Panc1 (cell line): ENCODE measurements around the gene FYB2. TPM values are rescaled to one million over a fixed set of nuclear protein-coding genes. Genes with fewer than 3 reads are reported as not detected.

Experiments used
- ATAC-seq: fragments of 200-7000 bp; cut with Tn5 transposase; 2 replicates; pipeline ENCODE4 v1.9.1; 2020; ENCODE audit warnings: mild to moderate bottlenecking, moderate library complexity
- BruUV-seq: library from RNA; stranded (reverse); fragments of 400-500 nt; replicated peaks from 2 replicates; lab custom pipeline; 2021; lab: Mats Ljungman, UMichigan
- CTCF ChIA-PET: fragments of 300-600 bp; sonication (Branson Sonifier 250); formaldehyde crosslinking; loops from one replicate; lab custom pipeline; 2022; ENCODE audit warnings: antibody characterized with exemption; lab: Charles Lee
- POLR2A ChIA-PET: fragments of 300-600 bp; sonication (Branson Sonifier 250); formaldehyde crosslinking; loops from one replicate; lab custom pipeline; 2022; ENCODE audit warnings: antibody characterized with exemption; lab: Charles Lee
- DNase-seq: peaks from one replicate; pipeline ENCODE4 v3.0.0-alpha.2; 2010; ENCODE audit warnings: low read depth, low spot score
- H3K27ac ChIP-seq: 2 replicates; pipeline ENCODE4 v1.5.1; 2011; ENCODE audit warnings: mild to moderate bottlenecking, low read length, inconsistent platforms
- H3K27me3 ChIP-seq: fragments of 200-500 bp; sonication (Bioruptor generic); 2 replicates; pipeline ENCODE4 v1.6.0; 2014; ENCODE audit warnings: low read length, inconsistent platforms; ENCODE audit not compliant: control insufficient read depth, insufficient read depth
- H3K36me3 ChIP-seq: fragments of 200-500 bp; sonication (Bioruptor generic); 2 replicates; pipeline ENCODE4 v1.5.1; 2014; ENCODE audit warnings: inconsistent platforms, mild to moderate bottlenecking, low read length, moderate library complexity; ENCODE audit not compliant: control insufficient read depth, insufficient read depth
- H3K4me1 ChIP-seq: 2 replicates; pipeline ENCODE4 v1.5.1; 2011; ENCODE audit warnings: inconsistent platforms, mild to moderate bottlenecking, low read length, moderate library complexity; ENCODE audit not compliant: control insufficient read depth, insufficient read depth
- H3K4me3 ChIP-seq, 2 experiments: 2 replicates each; pipeline ENCODE4 v1.5.1; 2011 to 2012; ENCODE audit warnings: low read depth in 2 of 2, low read length in 2 of 2, mild to moderate bottlenecking in 2 of 2, inconsistent platforms in 1 of 2, moderate library complexity in 1 of 2
- H3K9me3 ChIP-seq: fragments of 200-500 bp; sonication (Bioruptor generic); 2 replicates; pipeline ENCODE4 v1.5.1; 2014; ENCODE audit warnings: low read depth, mild to moderate bottlenecking, inconsistent platforms, low read length, moderate library complexity; ENCODE audit not compliant: control insufficient read depth, insufficient read depth
- POLR2AphosphoS5 ChIP-seq: IDR thresholded peaks from 2 replicates; pipeline ENCODE4 v1.6.1; 2012; ENCODE audit warnings: mild to moderate bottlenecking, low read depth, low read length, moderate library complexity
- SIN3A ChIP-seq: IDR thresholded peaks from 2 replicates; pipeline ENCODE4 v1.6.1; 2012; ENCODE audit warnings: low read depth, mild to moderate bottlenecking, low read length, moderate library complexity, borderline replicate concordance; ENCODE audit not compliant: insufficient read depth
- TCF7L2 ChIP-seq: IDR thresholded peaks from 2 replicates; pipeline ENCODE4 v1.6.1; 2011; ENCODE audit warnings: mild to moderate bottlenecking, low read depth, low read length, inconsistent platforms
- in situ Hi-C: cut with HindIII; loops from 2 replicates; pipeline ENCODE4 v1.10.0; 2016; ENCODE audit warnings: low sequenced_read_pairs, low pct_unique_long_range_greater_than_20kb
- intact Hi-C: fragments of 100-400 bp; cut with micrococcal nuclease; formaldehyde crosslinking; loops from one replicate; pipeline ENCODE4 v1.10.0; 2022; ENCODE audit not compliant: unreplicated experiment
- total RNA-seq: library from RNA; stranded (reverse); gene quantifications from one replicate; pipeline ENCODE4 v1.2.1, GENCODE V29; 2021; ENCODE audit not compliant: unreplicated experiment
- TF ChIP-seq, protein P1 (sequence below): fragments of 450-650 bp; IDR thresholded peaks from 2 replicates; pipeline ENCODE4 v1.5.1; 2017; ENCODE audit warnings: mild to moderate bottlenecking
- TF ChIP-seq, protein P2 (sequence below), 2 experiments: IDR thresholded peaks; 2 replicates each; pipeline ENCODE4 v1.6.1; 2011 to 2012; ENCODE audit warnings: low read depth in 2 of 2, control low read depth in 1 of 2, low read length in 1 of 2, mild to moderate bottlenecking in 1 of 2, moderate library complexity in 1 of 2; ENCODE audit not compliant: insufficient read depth in 1 of 2

FYB2 gene
- total RNA-seq, 1 experiment from 2014 or later: 0.49 TPM

DNA sequence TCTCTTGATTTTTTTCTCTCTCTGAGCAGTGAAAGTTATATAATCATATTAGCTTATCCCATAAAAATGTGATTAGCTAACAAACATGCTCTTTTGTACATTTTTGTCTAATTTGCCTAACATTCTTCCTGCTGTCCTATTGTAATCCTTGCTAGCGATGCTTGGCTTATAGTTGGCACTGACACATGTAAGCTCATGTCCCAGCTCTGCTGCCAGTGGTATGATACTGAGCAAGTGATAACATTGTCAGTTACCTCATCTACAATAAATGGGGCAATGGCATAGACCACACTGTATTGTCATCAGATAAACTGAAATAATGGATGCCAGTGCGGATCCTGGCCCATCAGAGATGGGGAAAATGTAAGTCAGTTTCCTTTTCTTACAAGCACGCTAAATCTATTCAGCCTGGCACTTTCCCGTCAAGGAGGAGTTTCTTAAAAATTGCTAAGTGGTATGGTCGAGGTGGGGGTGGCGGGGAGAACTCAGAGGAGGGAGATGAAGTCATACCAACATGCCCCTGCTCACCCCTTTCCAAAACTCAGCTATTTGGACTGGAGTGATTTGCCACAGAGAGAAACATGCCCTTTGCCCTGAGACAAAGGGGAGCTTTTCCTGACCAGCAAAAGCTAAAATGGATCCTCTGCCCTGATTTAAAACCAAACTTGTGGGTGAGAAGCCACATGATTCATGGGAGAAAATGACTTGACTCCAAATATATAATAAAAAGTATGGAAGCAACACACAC, 1.3 kb downstream of the FYB2 start:
- no peaks in the 10 kb centered on the region for H3K36me3 ChIP-seq
- no peaks in the 10 kb centered on the region for H3K9me3 ChIP-seq
- intact Hi-C loops (no loop called here), in situ Hi-C loops (no loop called here)
- TF ChIP-seq TCF7L2 (no peak), POLR2AphosphoS5 (no peak)
- no peak overlapping the region for H3K4me3 ChIP-seq
- BruUV-seq: no TSS peak
- ChIA-PET CTCF (interaction anchor here (0.8 kb wide), 1 partner anchor 78 kb away, joined by 10 read pairs; no protein-coding TSS in a partner anchor), POLR2A (interaction anchor here (0.6 to 0.7 kb wide), 2 partner anchors 599 to 1311 kb away, joined by 8 to 15 read pairs; no protein-coding TSS in a partner anchor)
- no peak for ATAC-seq
- DNase-seq: no peak
- H3K27me3 ChIP-seq: peaks cover 2% of the 10 kb centered on the region
- peaks cover 4% of the 10 kb centered on the region; the same call in 1 of the 2 replicates for H3K4me1 ChIP-seq
- 0 out of 2 replicates have a peak overlapping the region, but pooled peaks have one; percentile 15 for H3K27ac ChIP-seq

GRCh38 chr1:56816909-56817308, 2.3 kb downstream of the FYB2 start:
- no peaks in the 10 kb centered on the region for H3K36me3 ChIP-seq
- ChIA-PET CTCF (interaction anchor here (0.6 kb wide), 1 partner anchor 47 kb away, joined by 5 read pairs; no protein-coding TSS in a partner anchor), POLR2A (no interaction called here)
- in situ Hi-C loops: no loop called here
- intact Hi-C loops: no loop called here
- ATAC-seq (no peak), DNase-seq (no peak)
- H3K4me3 ChIP-seq: no peak overlapping the region
- BruUV-seq: no TSS peak
- TF ChIP-seq, protein P1, sequence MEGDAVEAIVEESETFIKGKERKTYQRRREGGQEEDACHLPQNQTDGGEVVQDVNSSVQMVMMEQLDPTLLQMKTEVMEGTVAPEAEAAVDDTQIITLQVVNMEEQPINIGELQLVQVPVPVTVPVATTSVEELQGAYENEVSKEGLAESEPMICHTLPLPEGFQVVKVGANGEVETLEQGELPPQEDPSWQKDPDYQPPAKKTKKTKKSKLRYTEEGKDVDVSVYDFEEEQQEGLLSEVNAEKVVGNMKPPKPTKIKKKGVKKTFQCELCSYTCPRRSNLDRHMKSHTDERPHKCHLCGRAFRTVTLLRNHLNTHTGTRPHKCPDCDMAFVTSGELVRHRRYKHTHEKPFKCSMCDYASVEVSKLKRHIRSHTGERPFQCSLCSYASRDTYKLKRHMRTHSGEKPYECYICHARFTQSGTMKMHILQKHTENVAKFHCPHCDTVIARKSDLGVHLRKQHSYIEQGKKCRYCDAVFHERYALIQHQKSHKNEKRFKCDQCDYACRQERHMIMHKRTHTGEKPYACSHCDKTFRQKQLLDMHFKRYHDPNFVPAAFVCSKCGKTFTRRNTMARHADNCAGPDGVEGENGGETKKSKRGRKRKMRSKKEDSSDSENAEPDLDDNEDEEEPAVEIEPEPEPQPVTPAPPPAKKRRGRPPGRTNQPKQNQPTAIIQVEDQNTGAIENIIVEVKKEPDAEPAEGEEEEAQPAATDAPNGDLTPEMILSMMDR: no peak
- TF ChIP-seq TCF7L2 (no peak), SIN3A (no peak), POLR2AphosphoS5 (no peak)
- TF ChIP-seq, protein P2, sequence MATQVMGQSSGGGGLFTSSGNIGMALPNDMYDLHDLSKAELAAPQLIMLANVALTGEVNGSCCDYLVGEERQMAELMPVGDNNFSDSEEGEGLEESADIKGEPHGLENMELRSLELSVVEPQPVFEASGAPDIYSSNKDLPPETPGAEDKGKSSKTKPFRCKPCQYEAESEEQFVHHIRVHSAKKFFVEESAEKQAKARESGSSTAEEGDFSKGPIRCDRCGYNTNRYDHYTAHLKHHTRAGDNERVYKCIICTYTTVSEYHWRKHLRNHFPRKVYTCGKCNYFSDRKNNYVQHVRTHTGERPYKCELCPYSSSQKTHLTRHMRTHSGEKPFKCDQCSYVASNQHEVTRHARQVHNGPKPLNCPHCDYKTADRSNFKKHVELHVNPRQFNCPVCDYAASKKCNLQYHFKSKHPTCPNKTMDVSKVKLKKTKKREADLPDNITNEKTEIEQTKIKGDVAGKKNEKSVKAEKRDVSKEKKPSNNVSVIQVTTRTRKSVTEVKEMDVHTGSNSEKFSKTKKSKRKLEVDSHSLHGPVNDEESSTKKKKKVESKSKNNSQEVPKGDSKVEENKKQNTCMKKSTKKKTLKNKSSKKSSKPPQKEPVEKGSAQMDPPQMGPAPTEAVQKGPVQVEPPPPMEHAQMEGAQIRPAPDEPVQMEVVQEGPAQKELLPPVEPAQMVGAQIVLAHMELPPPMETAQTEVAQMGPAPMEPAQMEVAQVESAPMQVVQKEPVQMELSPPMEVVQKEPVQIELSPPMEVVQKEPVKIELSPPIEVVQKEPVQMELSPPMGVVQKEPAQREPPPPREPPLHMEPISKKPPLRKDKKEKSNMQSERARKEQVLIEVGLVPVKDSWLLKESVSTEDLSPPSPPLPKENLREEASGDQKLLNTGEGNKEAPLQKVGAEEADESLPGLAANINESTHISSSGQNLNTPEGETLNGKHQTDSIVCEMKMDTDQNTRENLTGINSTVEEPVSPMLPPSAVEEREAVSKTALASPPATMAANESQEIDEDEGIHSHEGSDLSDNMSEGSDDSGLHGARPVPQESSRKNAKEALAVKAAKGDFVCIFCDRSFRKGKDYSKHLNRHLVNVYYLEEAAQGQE (IDR thresholded peaks at IDR 0.05; ENCODE audit: insufficient read depth in 1 of 2, low read depth in 2 of 2, low read length in 1 of 2): no peak
- no peaks in the 10 kb centered on the region for H3K9me3 ChIP-seq
- peaks cover 8% of the 10 kb centered on the region for H3K27me3 ChIP-seq
- no peak overlapping the region for H3K27ac ChIP-seq
- peaks cover 4% of the 10 kb centered on the region; the same call in 1 of the 2 replicates for H3K4me1 ChIP-seq

DNA sequence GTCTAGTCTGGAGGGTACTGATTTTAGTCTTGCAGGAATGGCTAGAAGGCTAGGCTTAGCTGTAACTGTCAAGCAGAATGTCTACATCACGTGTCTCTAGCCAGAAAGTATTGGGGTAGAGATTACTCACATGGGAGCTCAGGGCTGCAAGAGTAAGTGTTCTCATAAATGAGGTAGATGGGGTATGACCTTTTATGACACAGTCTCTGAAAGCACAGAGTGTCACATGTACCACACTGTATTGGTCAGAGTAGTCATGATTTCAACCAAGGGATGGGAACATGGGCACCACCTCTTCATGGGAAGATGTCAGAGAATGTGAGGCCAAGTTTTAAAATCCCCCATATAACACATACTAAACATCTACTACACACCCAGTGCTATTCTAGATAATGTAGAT, 2.9 kb downstream of the FYB2 start:
- Histone ChIP-seq H3K27ac (no peak overlapping the region), H3K9me3 (no peaks in the 10 kb centered on the region), H3K4me1 (peaks cover 4% of the 10 kb centered on the region; the same call in 1 of the 2 replicates), H3K27me3 (peaks cover 5% of the 10 kb centered on the region; the same call in 1 of the 2 replicates), H3K4me3 (no peak overlapping the region), H3K36me3 (no peaks in the 10 kb centered on the region)
- CTCF ChIA-PET: interaction anchor here (0.6 kb wide), 1 partner anchor 47 kb away, joined by 5 read pairs; no protein-coding TSS in a partner anchor
- POLR2A ChIA-PET: no interaction called here
- no peak for ATAC-seq
- intact Hi-C loops (no loop called here), in situ Hi-C loops (no loop called here)
- TF ChIP-seq, protein P1: no peak
- TF ChIP-seq POLR2AphosphoS5: no peak
- TF ChIP-seq SIN3A: no peak
- TF ChIP-seq, protein P2 (IDR thresholded peaks at IDR 0.05; ENCODE audit: insufficient read depth in 1 of 2, low read depth in 2 of 2, low read length in 1 of 2): no peak
- no peak for DNase-seq
- no TSS peak for BruUV-seq
